Ishikawa (cell line): Measurements from ENCODE around the gene SH3PXD2A.

Experiments used
- CEBPB ChIP-seq: IDR thresholded peaks from 2 replicates; pipeline ENCODE4 v1.6.1; 2012
- CREB1 ChIP-seq: IDR thresholded peaks from 2 replicates; pipeline ENCODE4 v1.6.1; 2012; ENCODE audit warnings: low read depth
- EGR1 ChIP-seq: IDR thresholded peaks from 2 replicates; pipeline ENCODE4 v1.6.1; 2012
- EP300 ChIP-seq: IDR thresholded peaks from 2 replicates; pipeline ENCODE4 v1.6.1; 2012; ENCODE audit warnings: borderline replicate concordance
- FOXM1 ChIP-seq: IDR thresholded peaks from 2 replicates; pipeline ENCODE4 v1.6.1; 2012; ENCODE audit warnings: low read depth, borderline replicate concordance
- MAX ChIP-seq: IDR thresholded peaks from 2 replicates; pipeline ENCODE4 v1.6.1; 2012
- NFIC ChIP-seq: IDR thresholded peaks from 2 replicates; pipeline ENCODE4 v1.6.1; 2012
- RAD21 ChIP-seq: IDR thresholded peaks from 2 replicates; pipeline ENCODE4 v1.6.1; 2012; ENCODE audit warnings: low read depth
- REST ChIP-seq: IDR thresholded peaks from 2 replicates; pipeline ENCODE4 v1.6.1; 2012; ENCODE audit warnings: low read depth, mild to moderate bottlenecking
- TAF1 ChIP-seq: IDR thresholded peaks from 2 replicates; pipeline ENCODE4 v1.6.1; 2012; ENCODE audit warnings: low read depth, mild to moderate bottlenecking
- TCF12 ChIP-seq: IDR thresholded peaks from 2 replicates; pipeline ENCODE4 v1.6.1; 2012; ENCODE audit warnings: low read depth
- TEAD4 ChIP-seq: IDR thresholded peaks from 2 replicates; pipeline ENCODE4 v1.6.1; 2012
- USF1 ChIP-seq: IDR thresholded peaks from 2 replicates; pipeline ENCODE4 v1.6.1; 2012
- YY1 ChIP-seq: IDR thresholded peaks from 2 replicates; pipeline ENCODE4 v1.6.1; 2012; ENCODE audit warnings: low read depth
- ZBTB7A ChIP-seq: IDR thresholded peaks from 2 replicates; pipeline ENCODE4 v1.6.1; 2012; ENCODE audit warnings: low read depth

Gene SH3PXD2A

DNA sequence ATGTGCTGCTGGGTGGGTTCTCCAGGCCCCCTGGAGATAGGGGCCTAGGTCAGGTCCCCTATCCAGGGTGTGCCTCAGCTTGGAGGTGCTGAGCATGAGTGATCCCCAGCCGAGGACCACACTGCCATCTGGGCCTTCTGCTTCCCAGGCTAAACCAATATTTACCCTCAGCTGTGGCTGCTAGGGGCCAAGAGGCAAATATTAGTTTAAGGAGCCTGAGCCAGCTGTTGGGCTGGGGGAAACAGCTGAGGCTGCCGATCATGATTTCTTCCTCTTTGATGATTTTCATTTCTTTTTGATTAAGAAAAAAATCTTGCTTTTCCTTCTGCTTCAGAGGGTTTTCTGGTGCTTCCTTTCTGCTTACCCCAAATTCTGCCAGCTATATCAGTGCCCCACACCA lies 278.5 kb downstream of the SH3PXD2A start:
- no peak for TF ChIP-seq REST
- TF ChIP-seq EGR1: no peak
- no peak for TF ChIP-seq CREB1
- TF ChIP-seq FOXM1: no peak
- TF ChIP-seq USF1: no peak
- TF ChIP-seq CEBPB: no peak
- no peak for TF ChIP-seq TCF12
- no peak for TF ChIP-seq TAF1
- TF ChIP-seq TEAD4: no peak
- no peak for TF ChIP-seq RAD21
- no peak for TF ChIP-seq YY1
- TF ChIP-seq EP300: no peak
- no peak for TF ChIP-seq NFIC
- TF ChIP-seq ZBTB7A: no peak
- no peak for TF ChIP-seq MAX

DNA sequence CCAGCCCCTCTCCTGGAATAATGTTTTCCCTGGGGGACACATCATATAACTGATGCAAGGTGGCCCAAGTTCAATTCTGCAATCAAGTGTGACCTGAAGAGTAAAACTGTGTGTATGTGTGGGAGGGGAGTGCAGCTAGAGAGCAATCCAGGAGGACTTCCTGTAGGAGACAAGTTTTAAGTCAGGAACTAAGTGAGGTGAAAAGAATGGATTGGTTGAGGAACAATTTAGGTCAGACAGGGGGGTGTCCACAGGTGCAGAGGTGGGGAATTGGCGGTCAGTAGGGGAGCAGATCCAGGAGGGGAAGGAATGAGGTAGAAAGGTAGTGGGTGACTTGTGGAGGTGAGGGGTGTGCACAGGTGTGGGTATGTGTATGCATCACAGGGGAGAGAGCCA lies 279.3 kb downstream of the SH3PXD2A start:
- TF ChIP-seq FOXM1 (no peak), TCF12 (no peak), ZBTB7A (no peak), REST (no peak), EGR1 (no peak), TAF1 (no peak), MAX (no peak), NFIC (no peak), EP300 (no peak), RAD21 (no peak), USF1 (no peak), CREB1 (no peak), CEBPB (no peak), YY1 (no peak)

GRCh38 chr10:103575416-103576075 lies 279.8 kb downstream of the SH3PXD2A start:
- no peak for TF ChIP-seq EGR1
- TF ChIP-seq FOXM1: no peak
- no peak for TF ChIP-seq TEAD4
- TF ChIP-seq CREB1: no peak
- TF ChIP-seq MAX: no peak
- no peak for TF ChIP-seq ZBTB7A

DNA sequence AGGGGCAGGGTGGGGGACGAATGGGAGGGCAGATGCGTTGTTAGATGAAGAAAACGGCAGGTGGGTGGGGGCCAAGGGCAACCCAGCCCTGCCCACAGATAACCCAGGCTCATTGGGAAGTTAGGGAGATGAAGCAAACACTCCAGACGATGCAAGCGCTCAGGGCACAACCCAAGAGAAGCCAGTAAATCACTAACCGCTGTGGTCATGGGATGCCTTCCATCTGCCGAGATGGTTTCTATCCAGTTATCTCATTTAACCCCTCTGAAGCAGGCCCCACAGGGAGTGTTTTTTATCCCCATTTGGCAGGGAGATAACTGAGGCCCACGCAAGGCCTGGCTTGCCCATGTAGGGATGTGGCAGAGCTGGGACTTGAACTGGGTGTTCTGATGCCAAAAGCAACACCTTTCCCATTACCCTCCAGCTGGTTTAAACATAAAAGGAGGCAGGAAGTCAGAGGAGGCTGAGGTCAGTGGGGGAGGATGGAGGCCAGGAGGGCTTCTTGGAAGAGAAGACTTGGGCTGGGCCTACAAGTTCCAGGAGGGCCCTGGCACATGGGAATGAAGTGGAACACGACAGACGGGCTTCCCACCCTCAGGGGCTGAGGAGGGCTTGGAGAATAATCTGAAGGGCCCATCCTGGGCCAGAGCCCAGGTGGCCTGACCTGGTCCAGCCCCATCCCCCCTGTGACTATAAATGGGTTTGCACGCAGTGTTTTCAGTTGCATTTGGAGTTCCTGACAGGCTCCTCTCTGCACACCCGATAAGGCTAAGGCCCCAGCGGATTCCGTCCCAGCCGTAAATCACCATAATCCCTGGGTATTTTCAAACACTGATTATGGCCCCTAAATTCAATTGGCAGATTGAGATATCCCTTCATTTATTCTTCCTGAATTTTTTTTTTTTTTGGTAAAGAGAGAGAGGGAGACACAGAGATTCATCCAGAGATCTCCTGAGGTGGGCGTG lies 281.0 kb downstream of the SH3PXD2A start:
- TF ChIP-seq TAF1: no peak
- no peak for TF ChIP-seq CEBPB
- TF ChIP-seq YY1: no peak
- no peak for TF ChIP-seq RAD21
- TF ChIP-seq USF1: no peak
- no peak for TF ChIP-seq TCF12
- no peak for TF ChIP-seq CREB1
- no peak for TF ChIP-seq FOXM1
- no peak for TF ChIP-seq NFIC
- no peak for TF ChIP-seq MAX
- no peak for TF ChIP-seq ZBTB7A
- TF ChIP-seq TEAD4: no peak
- TF ChIP-seq REST: no peak
- no peak for TF ChIP-seq EGR1
- TF ChIP-seq EP300: no peak
